Measurements from ENCODE around the gene DCN.

- TF ChIP-seq EZH2 (IDR thresholded peaks at IDR 0.05; ENCODE audit: borderline replicate concordance, low read depth, low read length, severe bottlenecking) (no peak), POLR2A (IDR thresholded peaks at IDR 0.05; ENCODE audit: low read depth, low read length) (no peak)
Observed at GRCh38 chr12:91093341-91093740, 89.3 kb downstream of the DCN start.
